Type B pancreatic cell (in vitro differentiated cells): ENCODE results near the gene BEND3. TPM values are rescaled to one million over a fixed set of nuclear protein-coding genes. Genes with fewer than 3 reads are reported as not detected.
A peak's percentile ranks its signal among the peaks of the same experiment; 100 is the strongest.

Experiments used
- DNase-seq: peaks from one replicate; pipeline ENCODE4 v3.0.0; 2021; ENCODE audit warnings: mixed read lengths; ENCODE audit not compliant: unreplicated experiment; ENCODE audit errors: extremely low spot score
- H3K27ac Mint-ChIP-seq: 2 replicates; pipeline ENCODE4 v1.8.0; 2021; ENCODE audit warnings: mild to moderate bottlenecking, mixed read lengths
- H3K27me3 Mint-ChIP-seq: 2 replicates; pipeline ENCODE4 v1.8.0; 2021; ENCODE audit warnings: mixed read lengths
- H3K36me3 Mint-ChIP-seq: 2 replicates; pipeline ENCODE4 v1.8.0; 2021; ENCODE audit warnings: mixed read lengths
- H3K4me1 Mint-ChIP-seq: one replicate; pipeline ENCODE4 v1.8.0; 2021; ENCODE audit warnings: mixed read lengths; ENCODE audit not compliant: unreplicated experiment
- H3K4me3 Mint-ChIP-seq: 2 replicates; pipeline ENCODE4 v1.8.0; 2021; ENCODE audit warnings: mild to moderate bottlenecking, mixed read lengths
- H3K9me3 Mint-ChIP-seq: 2 replicates; pipeline ENCODE4 v1.8.0; 2021; ENCODE audit warnings: mixed read lengths
- CTCF ChIP-seq: fragments of 200-600 bp; sonication (generic); conservative IDR thresholded peaks from 2 replicates; pipeline ENCODE4 v1.5.0; 2021; ENCODE audit warnings: antibody characterized with exemption, mild to moderate bottlenecking
- total RNA-seq: library from RNA; stranded (reverse); gene quantifications from 2 replicates; pipeline ENCODE4 v1.2.1, GENCODE V29; 2021; ENCODE audit warnings: low replicate concordance

Gene BEND3
- total RNA-seq, 1 donor from 2014 or later: 14.4 TPM

DNA sequence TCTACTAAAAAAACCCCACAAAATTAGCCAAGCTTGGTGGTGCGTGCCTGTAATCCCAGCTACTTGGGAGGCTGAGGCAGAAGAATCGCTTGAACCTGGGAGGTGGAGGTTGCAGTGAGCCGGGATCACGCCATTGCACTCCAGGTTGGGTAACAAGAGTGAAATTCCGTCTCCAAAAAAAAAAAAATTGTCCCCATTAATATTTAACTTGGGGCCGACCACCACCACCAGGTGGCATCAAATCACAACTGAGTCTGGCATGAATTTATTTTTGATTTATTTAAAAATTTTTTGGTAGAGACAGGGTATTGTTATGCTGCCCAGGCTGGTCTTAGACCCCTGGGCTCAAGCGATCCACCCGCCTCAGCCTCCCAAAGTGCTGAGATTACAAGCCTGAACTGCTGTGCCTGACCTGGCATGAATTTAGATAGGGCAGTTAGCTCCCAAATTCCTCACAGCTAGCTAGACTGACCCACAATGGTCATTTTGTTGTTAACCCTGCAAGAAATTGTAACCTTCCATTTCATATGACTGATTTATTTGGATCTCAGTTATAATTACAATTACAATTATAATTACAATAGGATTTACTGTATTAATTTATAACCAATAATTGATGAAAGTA lies 17.1 kb upstream of the BEND3 start:
- Mint-ChIP-seq H3K9me3 (no peaks in the 10 kb centered on the region), H3K27me3 (no peaks in the 10 kb centered on the region), H3K4me1 (peaks cover 20% of the 10 kb centered on the region), H3K27ac (no peak overlapping the region), H3K36me3 (no peaks in the 10 kb centered on the region), H3K4me3 (no peak overlapping the region)
- no peak for DNase-seq
- peak; percentile 84 for TF ChIP-seq CTCF

GRCh38 chr6:107129370-107129925 lies 14.1 kb upstream of the BEND3 start:
- no peak for TF ChIP-seq CTCF
- H3K27me3 Mint-ChIP-seq: no peaks in the 10 kb centered on the region
- H3K4me1 Mint-ChIP-seq: peaks cover 33% of the 10 kb centered on the region
- no peak for DNase-seq
- H3K27ac Mint-ChIP-seq: no peak overlapping the region
- no peaks in the 10 kb centered on the region for H3K36me3 Mint-ChIP-seq
- no peaks in the 10 kb centered on the region for H3K9me3 Mint-ChIP-seq
- H3K4me3 Mint-ChIP-seq: no peak overlapping the region

DNA sequence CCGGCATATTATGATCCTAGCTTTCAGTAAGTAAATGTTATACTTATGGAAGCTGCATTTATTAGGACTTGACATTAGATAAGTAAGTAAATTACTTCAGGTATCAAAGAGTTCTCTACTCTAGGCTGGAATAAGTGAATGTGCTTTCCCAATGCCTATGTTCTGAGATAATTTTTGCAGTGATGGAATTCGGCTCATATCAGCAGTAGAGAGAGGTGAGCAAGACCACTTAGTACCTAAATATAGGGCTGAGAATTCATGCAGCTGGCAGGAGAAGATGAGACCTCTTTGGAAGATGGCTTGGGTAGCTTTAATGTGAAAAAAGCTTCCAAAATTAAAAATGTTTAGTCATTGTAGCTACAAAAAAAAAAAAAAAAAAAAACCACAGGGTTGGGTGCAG lies 13.3 kb upstream of the BEND3 start:
- Mint-ChIP-seq H3K9me3 (no peaks in the 10 kb centered on the region), H3K4me3 (no peak overlapping the region), H3K36me3 (no peaks in the 10 kb centered on the region), H3K27me3 (no peaks in the 10 kb centered on the region), H3K4me1 (peaks cover 33% of the 10 kb centered on the region), H3K27ac (no peak overlapping the region)
- no peak for TF ChIP-seq CTCF
- DNase-seq: no peak

- Mint-ChIP-seq H3K9me3 (no peaks in the 10 kb centered on the region), H3K27ac (no peak overlapping the region), H3K36me3 (no peaks in the 10 kb centered on the region), H3K4me1 (peaks cover 33% of the 10 kb centered on the region), H3K4me3 (no peak overlapping the region), H3K27me3 (no peaks in the 10 kb centered on the region)
- TF ChIP-seq CTCF: no peak
- DNase-seq: no peak
Observed at GRCh38 chr6:107128175-107128574, 12.9 kb upstream of the BEND3 start.

GRCh38 chr6:107125771-107126170 lies 10.5 kb upstream of the BEND3 start:
- Mint-ChIP-seq H3K27ac (no peak overlapping the region), H3K4me1 (peaks cover 33% of the 10 kb centered on the region), H3K9me3 (no peaks in the 10 kb centered on the region), H3K27me3 (no peaks in the 10 kb centered on the region), H3K36me3 (no peaks in the 10 kb centered on the region), H3K4me3 (no peak overlapping the region)
- TF ChIP-seq CTCF: no peak
- DNase-seq: no peak

DNA sequence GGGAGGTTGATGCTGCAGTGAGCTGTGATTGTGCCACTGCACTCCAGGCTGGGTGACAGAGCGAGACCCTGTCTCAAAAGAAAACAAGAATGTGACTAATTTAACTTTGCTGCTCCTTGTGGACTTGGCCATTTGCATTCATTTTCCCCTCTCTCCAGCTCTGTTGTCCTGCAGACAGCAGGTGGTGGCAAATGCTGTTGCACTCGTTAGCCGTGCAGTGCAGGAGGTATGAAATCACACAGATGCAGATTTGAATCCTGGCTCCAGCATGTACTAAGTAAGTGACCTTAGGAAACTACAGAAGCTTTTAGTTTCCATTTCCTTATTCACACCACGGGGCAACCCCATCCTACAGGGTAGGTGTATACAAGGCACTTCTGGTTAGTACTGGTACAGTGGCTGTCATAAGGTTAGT lies 9.6 kb upstream of the BEND3 start:
- no peaks in the 10 kb centered on the region for H3K27me3 Mint-ChIP-seq
- no peak overlapping the region for H3K27ac Mint-ChIP-seq
- no peaks in the 10 kb centered on the region for H3K36me3 Mint-ChIP-seq
- no peaks in the 10 kb centered on the region for H3K9me3 Mint-ChIP-seq
- peaks cover 32% of the 10 kb centered on the region for H3K4me1 Mint-ChIP-seq
- TF ChIP-seq CTCF: no peak
- H3K4me3 Mint-ChIP-seq: no peak overlapping the region
- DNase-seq: no peak
